T-helper 2 cell (primary cell): Measurements from ENCODE around the gene TRAF3IP3.

Experiments
- DNase-seq, 5 experiments: peaks; one replicate each; pipeline versions ENCODE4 v3.0.0 to v3.0.0-alpha.2; 2012 to 2022
- total RNA-seq, 2 donors: gene quantifications; one replicate each; lab custom pipeline; 2026; lab: John Stamatoyannopoulos, UW

The TRAF3IP3 gene, protein sequence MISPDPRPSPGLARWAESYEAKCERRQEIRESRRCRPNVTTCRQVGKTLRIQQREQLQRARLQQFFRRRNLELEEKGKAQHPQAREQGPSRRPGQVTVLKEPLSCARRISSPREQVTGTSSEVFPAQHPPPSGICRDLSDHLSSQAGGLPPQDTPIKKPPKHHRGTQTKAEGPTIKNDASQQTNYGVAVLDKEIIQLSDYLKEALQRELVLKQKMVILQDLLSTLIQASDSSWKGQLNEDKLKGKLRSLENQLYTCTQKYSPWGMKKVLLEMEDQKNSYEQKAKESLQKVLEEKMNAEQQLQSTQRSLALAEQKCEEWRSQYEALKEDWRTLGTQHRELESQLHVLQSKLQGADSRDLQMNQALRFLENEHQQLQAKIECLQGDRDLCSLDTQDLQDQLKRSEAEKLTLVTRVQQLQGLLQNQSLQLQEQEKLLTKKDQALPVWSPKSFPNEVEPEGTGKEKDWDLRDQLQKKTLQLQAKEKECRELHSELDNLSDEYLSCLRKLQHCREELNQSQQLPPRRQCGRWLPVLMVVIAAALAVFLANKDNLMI
- 151 to 264 reads per million in 2 donors for total RNA-seq

DNA sequence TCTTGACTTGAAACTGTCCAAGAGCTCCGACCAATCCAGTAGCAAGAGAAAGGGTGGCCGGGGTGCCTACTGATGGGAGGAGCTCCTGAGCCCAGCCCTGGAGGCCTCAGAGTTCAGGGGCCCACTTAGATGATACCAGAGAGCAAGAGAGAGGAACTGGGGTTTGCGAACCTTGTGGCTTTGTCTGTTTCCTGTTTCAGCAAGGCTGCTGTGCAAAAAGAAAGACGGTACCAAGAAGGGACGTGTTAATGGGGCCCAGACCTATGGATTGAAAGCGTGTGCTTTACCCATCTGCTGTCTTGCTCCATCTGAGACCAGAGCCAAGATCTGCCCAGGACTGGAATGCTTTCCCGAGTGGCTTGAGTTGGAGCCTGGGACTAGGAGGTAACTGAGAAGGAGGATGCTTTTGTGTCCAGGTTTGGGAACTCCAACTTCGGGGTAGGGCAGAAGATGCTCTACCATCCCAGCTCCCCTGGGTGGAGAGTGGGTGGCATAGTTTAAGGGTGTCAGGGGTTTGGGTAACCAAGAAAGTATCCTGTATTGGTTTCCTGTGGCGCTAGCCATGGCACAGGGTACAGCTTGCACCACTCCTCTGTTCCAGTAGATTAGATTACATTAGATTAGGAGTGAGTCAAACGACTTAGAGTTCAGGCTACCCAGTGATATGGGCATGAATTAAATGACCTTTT lies at the start of gene TRAF3IP3:
TSS of gene TRAF3IP3 (plus strand) at position 128 of the 689 bp plus-strand sequence. CDS start 3,987 bp downstream, outside the sequence.
- DNase-seq: peak; percentile 24 to 96 (median 62)

DNA sequence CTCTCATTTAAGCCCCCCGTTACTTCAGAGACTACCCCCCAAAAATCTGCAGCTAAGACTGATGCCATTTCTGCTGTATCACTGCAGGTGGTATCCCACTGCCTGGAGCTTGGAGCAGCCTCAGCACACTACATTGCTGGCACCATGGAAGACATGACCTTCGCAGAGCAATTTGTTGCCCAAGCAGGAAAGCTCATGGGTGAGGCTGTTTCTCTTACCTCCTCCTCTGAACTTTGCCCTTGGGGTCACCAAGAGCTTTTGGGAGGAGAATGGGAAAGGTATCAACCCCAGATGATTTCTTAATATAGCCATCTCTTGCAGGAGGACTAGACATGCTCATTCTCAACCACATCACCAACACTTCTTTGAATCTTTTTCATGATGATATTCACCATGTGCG lies 49.2 kb upstream of the TRAF3IP3 start:
- DNase-seq: no peak

DNA sequence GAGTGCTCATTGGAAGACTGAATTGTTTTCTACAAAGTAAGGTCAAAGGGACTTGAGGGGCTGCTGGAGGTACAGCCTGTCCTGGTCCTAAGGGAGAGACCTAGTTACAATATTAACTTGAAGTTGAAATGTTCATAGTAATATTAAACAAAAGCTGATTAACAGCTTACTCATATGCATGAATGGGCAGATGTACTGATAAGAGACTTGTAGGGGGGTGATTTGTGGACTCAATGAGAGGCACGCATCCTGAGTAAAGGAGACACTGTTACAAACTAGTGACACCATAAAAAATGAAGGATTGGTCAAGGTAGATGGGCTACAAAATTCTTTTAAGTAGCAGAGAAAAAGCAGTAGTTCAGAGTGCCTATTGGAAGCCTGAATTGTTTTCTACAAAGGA lies 48.5 kb upstream of the TRAF3IP3 start:
- no peak for DNase-seq

DNA sequence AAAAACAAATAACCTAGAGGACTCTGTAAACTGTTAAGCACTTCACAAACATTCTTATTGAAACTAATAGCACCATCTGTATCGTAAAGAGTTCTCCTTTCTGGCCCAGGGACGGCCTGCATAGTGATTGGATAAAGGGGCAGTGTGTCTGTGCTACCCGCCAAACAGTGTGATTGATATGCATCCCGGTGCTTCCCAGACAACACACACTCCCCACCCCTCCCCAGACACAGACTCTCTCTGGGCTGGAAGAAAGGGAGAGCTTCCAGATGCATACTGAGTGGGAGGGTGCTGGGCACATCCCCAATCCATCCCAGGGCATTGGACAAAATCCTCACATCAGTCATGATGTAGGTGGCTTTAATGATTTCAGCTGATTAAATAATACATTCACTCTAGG lies 47.6 kb upstream of the TRAF3IP3 start:
- DNase-seq: no peak

DNA sequence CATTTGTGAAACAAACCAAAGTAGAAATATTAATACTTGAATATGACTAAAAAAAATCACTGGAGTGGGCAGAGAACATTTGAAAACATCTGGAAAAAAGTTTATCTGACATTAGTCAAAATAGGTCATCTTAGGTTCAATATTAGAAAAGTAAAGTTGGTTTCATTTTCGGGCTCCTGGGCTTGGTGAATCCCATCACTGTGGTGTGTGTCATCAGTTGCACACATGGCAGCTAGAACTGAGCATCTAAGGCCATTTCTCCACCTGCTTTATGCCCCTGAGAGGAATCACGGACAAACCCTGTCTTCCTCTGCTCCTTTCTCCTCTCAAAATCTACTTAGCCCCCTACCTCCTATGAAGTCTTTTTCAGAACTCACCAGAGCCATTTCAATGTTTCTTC lies 45.8 kb upstream of the TRAF3IP3 start:
- peak in 1 of 5 experiments; percentile 26 for DNase-seq

DNA sequence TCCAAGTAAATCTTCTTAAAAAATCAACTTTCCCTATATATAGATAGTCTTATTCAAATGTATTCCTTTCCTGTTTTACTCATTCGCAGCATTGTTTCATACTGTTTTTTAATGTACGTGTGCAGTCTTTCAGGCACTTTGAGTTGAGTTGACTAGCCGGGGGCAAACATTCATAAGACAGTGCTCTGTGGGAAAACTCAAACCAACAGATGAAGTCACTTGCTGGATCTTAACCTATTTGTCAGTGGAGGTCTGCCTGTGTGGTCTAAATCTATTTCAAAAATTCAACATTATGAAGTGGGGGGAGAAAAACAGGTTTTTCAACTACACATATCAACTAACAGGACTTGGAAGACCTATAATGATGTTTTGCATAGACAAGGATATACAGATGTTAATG lies 45.0 kb upstream of the TRAF3IP3 start:
- no peak for DNase-seq

DNA sequence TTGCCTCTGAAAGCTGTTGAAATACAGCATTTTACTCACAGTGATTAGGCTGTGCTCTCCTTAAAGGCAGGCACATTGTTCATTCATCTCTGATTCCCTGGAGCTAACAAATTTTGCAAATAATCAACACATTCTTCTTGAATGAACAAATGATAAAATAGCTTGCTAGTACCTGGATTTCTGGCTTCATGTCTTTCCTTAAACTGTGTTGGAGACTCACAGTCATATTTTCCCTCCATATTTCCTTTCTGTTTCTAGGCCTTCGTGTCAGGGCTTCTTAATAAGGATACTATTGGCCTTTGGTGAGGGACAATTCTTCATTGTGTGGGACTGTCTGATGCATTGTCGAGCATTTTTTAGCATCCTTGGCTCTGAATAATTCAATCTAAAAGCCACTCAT lies 41.5 kb upstream of the TRAF3IP3 start:
- no peak for DNase-seq

DNA sequence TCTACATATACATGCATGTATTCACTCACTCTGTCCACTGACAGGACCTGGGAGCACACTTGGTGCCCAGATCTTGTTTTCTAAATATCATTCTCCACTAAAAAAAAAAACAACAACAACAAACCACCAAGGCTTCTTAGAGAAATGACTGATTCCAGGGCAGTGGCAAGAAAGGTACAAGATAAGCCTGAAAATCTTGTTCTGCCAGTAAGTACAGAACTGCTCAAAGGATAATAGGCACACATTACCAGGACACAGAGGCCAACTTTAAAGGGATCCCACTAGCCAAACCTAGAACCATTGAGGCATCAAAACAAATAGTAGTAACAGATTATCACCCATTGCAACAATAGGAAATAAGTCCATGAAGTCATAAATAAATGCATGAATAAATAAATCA lies 40.5 kb upstream of the TRAF3IP3 start:
- no peak for DNase-seq

DNA sequence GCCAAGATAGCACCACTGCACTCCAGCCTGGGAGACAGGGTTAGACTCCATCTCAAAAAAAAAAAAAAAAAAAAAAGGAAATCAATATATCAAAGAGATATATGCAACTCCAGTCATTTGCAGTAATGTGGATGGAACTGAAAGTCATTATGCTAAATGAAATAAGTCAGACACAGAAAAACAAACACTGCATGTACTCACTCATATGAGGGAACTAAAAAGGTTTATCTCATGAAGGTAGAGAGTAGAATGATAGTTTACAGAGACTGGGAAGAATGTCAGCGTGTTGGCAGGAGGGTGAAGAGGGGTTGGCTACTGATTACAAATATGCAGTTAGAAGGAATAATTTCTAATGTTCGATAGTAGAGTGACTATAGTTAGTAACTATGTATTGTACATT lies 38.0 kb upstream of the TRAF3IP3 start:
- no peak for DNase-seq

DNA sequence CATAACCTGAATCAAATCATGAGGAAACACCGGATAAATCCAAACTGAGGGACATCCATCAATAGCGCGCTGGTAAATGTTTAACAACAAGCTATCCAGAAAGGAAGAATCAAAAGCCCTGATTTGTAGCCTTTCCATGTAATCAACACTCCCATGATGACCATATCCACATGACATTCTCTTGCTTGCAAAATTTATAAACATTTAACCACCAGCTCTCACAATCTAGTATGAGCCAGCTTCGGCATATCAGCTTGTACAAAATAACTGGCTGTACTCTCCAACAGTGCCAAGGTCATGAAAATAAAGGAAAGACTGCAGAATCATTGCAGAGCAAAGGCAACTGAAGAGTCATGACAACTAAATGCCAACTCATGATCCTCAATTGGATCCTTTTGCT lies 35.5 kb upstream of the TRAF3IP3 start:
- no peak for DNase-seq

DNA sequence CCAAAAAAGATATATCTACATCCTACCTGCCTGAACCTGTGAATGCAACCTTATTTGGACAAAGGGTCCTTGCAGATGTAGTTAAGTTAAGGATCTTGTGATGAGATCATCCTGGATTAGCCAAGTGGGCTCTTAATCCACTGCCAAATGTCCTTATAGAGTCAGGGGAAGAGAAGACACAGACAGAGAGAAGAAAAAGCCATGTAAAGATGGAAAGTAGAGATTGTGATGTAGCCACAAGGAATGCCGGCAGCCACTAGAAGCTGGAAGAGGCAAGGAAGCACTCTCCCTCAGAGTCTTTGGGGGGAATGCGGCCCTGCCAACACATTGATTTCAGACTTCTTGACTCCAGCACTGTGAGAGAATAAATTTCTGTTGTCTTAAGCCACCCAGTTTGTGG lies 35.0 kb upstream of the TRAF3IP3 start:
- no peak for DNase-seq

DNA sequence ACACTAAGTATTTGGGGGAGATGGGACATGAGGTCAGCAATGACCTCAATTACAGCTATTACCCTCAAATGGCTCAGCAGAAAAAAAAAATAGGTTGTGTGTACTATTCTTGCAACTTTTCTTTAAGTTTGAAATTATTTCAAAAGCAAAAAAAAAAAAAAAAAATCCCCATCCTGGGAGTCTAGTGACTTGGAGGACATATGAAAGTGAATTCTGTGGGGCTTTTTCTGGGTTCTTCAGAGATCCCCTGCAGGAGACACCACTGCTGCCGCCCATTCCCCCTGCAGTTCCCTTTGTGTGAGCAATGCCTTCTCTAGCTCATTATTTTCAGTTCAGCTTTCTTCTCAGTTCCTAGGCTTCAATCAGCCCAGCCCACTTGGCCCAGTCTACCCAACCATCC lies 34.5 kb upstream of the TRAF3IP3 start:
- no peak for DNase-seq

DNA sequence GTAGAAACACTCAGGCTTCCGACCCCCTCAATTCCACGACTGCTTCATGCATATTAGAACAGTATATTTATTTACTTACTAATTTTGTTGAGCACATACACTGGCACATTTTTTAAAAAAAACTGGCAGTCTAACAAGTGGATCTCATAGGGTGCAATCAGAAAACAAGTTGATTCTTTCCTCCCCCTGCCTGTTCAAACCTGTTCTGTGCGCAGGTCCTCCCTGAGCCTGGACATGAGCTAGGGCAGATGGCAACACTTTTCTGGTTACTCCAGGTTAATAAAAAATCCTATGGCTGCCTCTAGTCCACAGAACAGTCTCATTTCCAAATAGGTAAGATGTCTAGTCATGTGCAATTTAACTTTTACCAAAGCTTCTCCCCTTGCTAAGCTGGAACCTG lies 32.6 kb upstream of the TRAF3IP3 start:
- DNase-seq: no peak

DNA sequence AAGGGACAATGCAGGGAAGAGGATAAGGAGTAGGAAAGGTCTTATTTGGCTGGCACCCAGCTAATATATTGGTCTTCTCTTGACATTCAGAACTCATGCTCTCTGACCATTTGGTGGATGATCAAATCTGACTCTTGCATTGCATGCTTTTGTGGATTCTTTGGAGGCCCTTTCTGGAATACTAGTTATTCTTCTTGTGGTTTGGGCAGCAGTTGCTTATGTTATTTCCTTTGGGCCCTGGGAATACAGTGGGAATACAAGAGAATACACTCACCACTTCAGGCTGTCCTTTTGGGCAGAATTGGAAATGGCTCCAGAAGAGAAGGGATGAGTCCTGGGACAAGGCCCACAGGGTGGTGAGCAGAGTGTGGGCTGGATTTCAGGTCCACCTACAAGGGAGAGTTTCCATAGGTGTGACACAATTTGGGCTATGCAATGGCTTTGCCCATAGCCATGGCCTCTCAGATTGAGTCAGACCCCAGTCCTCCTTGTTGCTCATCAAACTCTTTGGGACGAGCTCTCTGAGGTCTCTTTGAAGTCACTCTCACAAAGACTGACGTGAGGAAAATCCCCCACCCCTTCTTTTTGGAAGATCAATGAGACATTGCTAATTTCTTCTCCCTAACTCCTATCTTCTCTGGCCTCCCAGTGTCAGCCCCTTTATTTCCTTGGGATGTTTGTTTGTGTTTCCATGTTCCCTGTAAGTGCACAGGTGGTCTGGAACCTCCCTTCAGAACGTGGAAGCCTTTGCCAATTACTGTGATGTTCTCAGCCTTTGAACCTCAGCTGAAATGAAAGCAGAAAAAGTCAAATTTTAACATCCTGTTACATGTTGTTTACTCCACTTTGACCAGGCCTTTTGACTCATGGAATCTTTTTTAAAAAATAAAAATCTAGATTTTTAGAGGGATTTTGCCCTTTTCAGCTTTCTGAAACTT lies 31.8 kb upstream of the TRAF3IP3 start:
- peak in 1 of 5 experiments; percentile 17 for DNase-seq

DNA sequence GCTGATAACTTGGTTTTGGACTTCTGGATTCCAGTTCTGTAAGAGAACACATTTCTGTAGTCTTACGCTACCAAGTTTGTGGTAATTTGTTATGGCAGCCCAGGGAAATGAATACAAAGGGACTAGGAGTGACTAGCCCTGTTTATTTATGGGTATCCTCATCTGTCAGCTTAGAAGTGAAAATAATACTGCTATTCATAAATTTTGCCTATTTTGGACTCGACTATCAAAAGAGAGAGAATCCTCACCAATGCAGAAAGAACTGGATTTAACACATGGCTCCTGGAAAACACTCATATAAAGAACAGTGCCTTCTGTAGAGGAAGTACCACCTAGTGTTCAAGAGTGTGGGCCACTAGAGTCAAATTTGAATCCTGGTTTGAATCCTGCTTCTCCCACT lies 28.6 kb upstream of the TRAF3IP3 start:
- DNase-seq: no peak

DNA sequence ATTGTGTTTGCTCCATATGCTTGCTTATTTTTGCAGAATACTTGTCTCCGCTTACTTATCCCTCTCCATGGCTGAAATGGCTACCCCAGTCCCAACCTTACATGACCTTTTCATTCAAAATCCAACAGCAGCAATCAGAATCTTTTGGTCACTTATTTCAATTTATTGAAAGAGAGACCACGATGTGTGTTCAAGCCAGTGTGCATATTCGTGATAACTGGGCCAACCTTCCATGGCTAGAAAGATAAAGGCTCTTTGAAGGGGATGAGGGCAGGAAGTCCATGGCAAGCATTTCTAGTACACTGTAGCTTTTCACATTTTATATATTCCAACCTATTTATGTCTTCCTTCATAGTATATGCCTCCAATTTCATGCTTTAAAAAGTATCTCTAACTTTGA lies 28.1 kb upstream of the TRAF3IP3 start:
- DNase-seq: no peak

DNA sequence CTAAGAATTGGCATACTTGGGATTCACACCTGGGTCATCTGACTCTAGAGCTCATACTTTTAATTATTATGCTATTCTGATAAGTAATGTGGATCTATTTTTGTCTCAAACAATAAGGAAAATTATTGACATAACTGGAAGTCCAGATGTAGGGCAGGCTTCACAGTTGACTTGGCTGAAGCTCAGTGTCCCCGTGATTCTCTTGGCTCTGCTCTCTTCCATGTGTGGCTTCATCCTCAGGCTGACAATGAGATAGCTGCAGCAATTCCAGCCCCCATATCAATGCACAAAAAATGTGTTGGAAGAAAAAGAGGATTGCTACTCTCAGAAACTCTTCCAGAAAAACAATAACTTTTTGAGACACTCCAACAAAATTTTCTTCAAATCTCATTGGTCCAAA lies 27.4 kb upstream of the TRAF3IP3 start:
- no peak for DNase-seq

DNA sequence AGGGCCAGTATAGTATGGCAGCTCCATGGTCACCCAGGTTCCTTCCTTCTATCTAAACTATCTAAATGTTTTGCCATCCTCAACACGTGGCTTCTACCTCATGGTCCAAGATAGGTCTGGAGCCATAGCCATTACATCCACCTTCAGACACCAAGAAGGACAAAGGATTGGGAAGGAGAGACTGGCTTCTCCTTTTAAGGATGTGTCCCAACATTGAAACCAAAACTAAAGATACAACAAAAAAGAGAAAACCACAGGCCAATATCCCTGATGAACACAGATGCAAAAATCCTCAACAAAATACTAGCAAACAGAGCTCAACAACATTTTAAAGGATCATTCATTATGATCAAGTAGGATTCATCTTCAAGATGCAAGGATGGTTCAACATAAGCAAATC lies 26.4 kb upstream of the TRAF3IP3 start:
- DNase-seq: no peak

DNA sequence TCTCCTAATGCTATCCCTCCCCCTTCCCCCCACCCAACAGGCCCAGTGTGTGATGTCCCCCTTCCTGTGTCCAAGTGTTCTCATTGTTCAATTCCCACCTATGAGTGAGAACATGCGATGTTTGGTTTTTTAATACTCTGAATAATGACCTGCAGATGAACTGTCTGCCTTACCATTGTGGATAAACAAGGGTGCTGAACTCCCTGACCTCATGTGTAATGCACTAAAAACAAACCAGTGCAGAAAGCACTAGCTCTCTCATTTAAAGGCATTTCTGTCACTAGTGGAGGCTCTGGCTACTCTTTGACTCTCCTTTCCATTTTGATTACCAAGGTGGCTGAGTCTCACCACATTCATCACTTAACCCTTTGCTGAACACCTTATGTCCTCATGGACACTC lies 23.1 kb upstream of the TRAF3IP3 start:
- no peak for DNase-seq

DNA sequence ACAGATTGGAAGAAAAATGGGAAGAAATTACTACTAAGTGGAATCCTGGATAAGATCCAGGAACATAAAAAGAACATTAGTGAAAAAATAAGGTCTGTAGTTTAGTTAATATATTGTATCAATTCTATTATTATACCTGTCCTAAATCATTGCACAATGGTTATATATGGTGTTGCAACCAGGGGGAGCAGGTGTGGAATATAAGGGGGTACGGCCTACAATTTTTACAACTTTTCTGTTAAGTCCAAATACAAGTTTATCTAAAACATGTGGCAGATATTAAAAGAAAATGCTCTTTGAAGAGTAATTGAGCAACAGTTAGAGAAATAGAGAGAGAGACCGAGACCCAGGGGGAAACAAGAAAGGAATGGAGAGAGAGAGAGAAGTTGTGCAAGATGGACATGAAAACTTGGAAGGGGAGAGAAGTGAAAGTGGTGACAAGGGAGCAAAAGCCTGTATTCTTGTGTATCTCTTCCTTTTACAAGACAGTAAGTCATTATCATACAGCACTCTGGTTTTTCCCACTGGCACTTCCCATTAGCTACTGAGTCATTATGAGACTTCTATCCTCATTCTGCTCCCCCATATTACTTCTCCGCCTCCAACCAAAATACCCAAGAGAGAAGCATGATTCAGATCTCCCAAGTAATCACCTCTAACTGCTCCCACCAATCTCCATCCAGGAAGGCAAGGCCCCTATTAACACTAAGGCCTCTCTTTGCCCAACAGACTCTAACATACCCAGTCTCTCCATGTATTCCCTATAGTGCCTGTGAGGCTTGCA lies 22.3 kb upstream of the TRAF3IP3 start:
- DNase-seq: no peak

DNA sequence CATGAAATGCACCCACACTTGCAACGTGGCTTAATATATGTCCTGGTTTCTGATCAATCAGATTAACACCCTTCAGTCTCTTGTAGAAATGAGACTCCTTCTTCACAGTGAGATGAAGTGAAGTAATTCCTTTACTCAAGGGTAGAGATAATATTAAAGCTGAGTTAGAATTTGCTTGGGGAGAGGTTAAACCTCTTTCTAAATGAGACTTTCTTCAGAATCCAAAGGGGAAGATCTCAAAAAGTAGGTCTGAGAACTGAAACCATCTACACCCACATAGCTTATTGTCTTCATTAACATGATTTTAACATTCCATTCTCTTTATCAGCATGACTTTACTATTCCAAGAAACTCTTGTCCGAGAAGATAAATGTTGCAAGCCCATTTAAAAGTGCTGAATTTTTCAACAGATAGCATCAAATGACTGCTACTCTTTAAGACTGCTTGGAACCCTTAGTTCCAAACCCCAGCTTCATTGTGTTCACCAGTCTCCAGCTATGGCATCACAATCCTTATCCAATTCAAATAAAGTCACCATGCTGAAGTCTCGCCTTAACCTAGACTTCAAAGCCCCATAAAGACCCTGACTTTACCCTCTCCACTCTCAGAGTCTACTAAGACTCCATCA lies 19.2 kb upstream of the TRAF3IP3 start:
- DNase-seq: peak in 1 of 5 experiments; percentile 41
